ENCODE measurements around the gene CAMK2N1. TPM values are rescaled to one million over a fixed set of nuclear protein-coding genes. Genes with fewer than 3 reads are reported as not detected.
A peak's percentile ranks its signal among the peaks of the same experiment; 100 is the strongest.

The CAMK2N1 gene
- total RNA-seq, 2 donors from 2014 or later: 10.2 to 16.2 TPM

- TF ChIP-seq CTCF (conservative IDR thresholded peaks at IDR 0.05): no peak
- Mint-ChIP-seq H3K9me3 (no peaks in the 10 kb centered on the region), H3K4me1 (peaks cover 51% of the 10 kb centered on the region), H3K27me3 (ENCODE audit: insufficient read depth) (peaks cover 68% of the 10 kb centered on the region), H3K4me3 (peak overlapping the region; percentile 23), H3K27ac (no peak overlapping the region), H3K36me3 (ENCODE audit: low read depth) (no peaks in the 10 kb centered on the region)
- Histone ChIP-seq H3K27me3 (ENCODE audit: control insufficient read depth, insufficient read depth, low read length, poor library complexity, severe bottlenecking) (no peaks in the 10 kb centered on the region), H3K4me3 (ENCODE audit: low read length) (peak overlapping the region; percentile 13), H3K27ac (ENCODE audit: low read depth, low read length) (no peak overlapping the region), H3K9ac (ENCODE audit: extremely low read depth, low read length, poor library complexity, severe bottlenecking) (no peak overlapping the region), H3K9me3 (ENCODE audit: control insufficient read depth, low read length) (no peaks in the 10 kb centered on the region), H3K4me1 (ENCODE audit: control insufficient read depth, insufficient read depth, low read length) (peaks cover 16% of the 10 kb centered on the region), H3K36me3 (ENCODE audit: control insufficient read depth, insufficient read depth, low read length) (no peaks in the 10 kb centered on the region)
- WGBS, 2 experiments (ENCODE audit: insufficient coverage in 1 of 2, insufficient read length in 1 of 2): 41 to 43% methylated on average over 19 to 33 of the region's 33 CpGs
- peak; percentile 83 for DNase-seq
Measured at GRCh38 chr1:20476265-20477038, 9.6 kb downstream of the CAMK2N1 start.

GRCh38 chr1:20474996-20475395 is 11.0 kb downstream of the CAMK2N1 start:
- Mint-ChIP-seq H3K4me3 (no peak overlapping the region), H3K27ac (no peak overlapping the region)
- peaks cover 6% of the 10 kb centered on the region for H3K27me3 ChIP-seq (ENCODE audit: control insufficient read depth, insufficient read depth, low read length, poor library complexity, severe bottlenecking)

GRCh38 chr1:20474333-20474975 is 11.6 kb downstream of the CAMK2N1 start:
- no peak for DNase-seq
- no peak overlapping the region for H3K4me3 Mint-ChIP-seq
- peaks cover 50% of the 10 kb centered on the region for H3K27me3 Mint-ChIP-seq (ENCODE audit: insufficient read depth)
- Histone ChIP-seq H3K9me3 (ENCODE audit: control insufficient read depth, low read length) (no peaks in the 10 kb centered on the region), H3K9ac (ENCODE audit: extremely low read depth, low read length, poor library complexity, severe bottlenecking) (no peak overlapping the region), H3K4me1 (ENCODE audit: control insufficient read depth, insufficient read depth, low read length) (peaks cover 9% of the 10 kb centered on the region), H3K36me3 (ENCODE audit: control insufficient read depth, insufficient read depth, low read length) (no peaks in the 10 kb centered on the region), H3K27ac (ENCODE audit: low read depth, low read length) (no peak overlapping the region), H3K4me3 (ENCODE audit: low read length) (no peak overlapping the region), H3K27me3 (ENCODE audit: control insufficient read depth, insufficient read depth, low read length, poor library complexity, severe bottlenecking) (peaks cover 11% of the 10 kb centered on the region)
- no peaks in the 10 kb centered on the region for H3K9me3 Mint-ChIP-seq
- no peak overlapping the region for H3K27ac Mint-ChIP-seq
- no peak for TF ChIP-seq CTCF (conservative IDR thresholded peaks at IDR 0.05)
- no peaks in the 10 kb centered on the region for H3K36me3 Mint-ChIP-seq (ENCODE audit: low read depth)
- WGBS, 2 experiments (ENCODE audit: insufficient coverage in 1 of 2, insufficient read length in 1 of 2): 98 to 100% methylated on average over 2 of the region's 2 CpGs
- H3K4me1 Mint-ChIP-seq: peaks cover 33% of the 10 kb centered on the region

More at GRCh38 chr1:20474996-20475395, 11.0 kb downstream of the CAMK2N1 start:
- Histone ChIP-seq H3K4me1 (ENCODE audit: control insufficient read depth, insufficient read depth, low read length) (peaks cover 9% of the 10 kb centered on the region), H3K27ac (ENCODE audit: low read depth, low read length) (no peak overlapping the region), H3K36me3 (ENCODE audit: control insufficient read depth, insufficient read depth, low read length) (no peaks in the 10 kb centered on the region), H3K9ac (ENCODE audit: extremely low read depth, low read length, poor library complexity, severe bottlenecking) (no peak overlapping the region), H3K4me3 (ENCODE audit: low read length) (no peak overlapping the region), H3K9me3 (ENCODE audit: control insufficient read depth, low read length) (no peaks in the 10 kb centered on the region)
- TF ChIP-seq CTCF (conservative IDR thresholded peaks at IDR 0.05): no peak
- H3K9me3 Mint-ChIP-seq: no peaks in the 10 kb centered on the region
- no peak for DNase-seq
- peaks cover 55% of the 10 kb centered on the region for H3K27me3 Mint-ChIP-seq (ENCODE audit: insufficient read depth)
- 65 to 78% methylated on average over 4 to 7 of the region's 7 CpGs for WGBS, 2 experiments (ENCODE audit: insufficient coverage in 1 of 2, insufficient read length in 1 of 2)
- no peaks in the 10 kb centered on the region for H3K36me3 Mint-ChIP-seq (ENCODE audit: low read depth)
- H3K4me1 Mint-ChIP-seq: peaks cover 38% of the 10 kb centered on the region

Measured in endodermal cell (in vitro differentiated cells).